GM23338 (cell line): ENCODE data around the gene PLXNC1. TPM values are rescaled to one million over a fixed set of nuclear protein-coding genes. Genes with fewer than 3 reads are reported as not detected.

ENCODE experiments used
- ATAC-seq: fragments of 200-7000 bp; cut with Tn5 transposase; 3 replicates; pipeline ENCODE4 v1.9.1; 2020
- DNase-seq: peaks from one replicate; pipeline ENCODE4 v3.0.0-alpha.2; 2015; ENCODE audit warnings: low spot score
- H2AFZ ChIP-seq: fragments of 200-600 bp; sonication (generic); 2 replicates; pipeline ENCODE4 v1.8.0; 2016; ENCODE audit warnings: antibody characterized with exemption, mild to moderate bottlenecking, moderate library complexity
- H3F3A ChIP-seq: fragments of 200-600 bp; sonication (generic); replicated peaks from 2 replicates; pipeline ENCODE4 v1.8.0; 2017; ENCODE audit warnings: antibody characterized with exemption, mixed run types, low read depth
- H3K27ac ChIP-seq: fragments of 200-600 bp; sonication (generic); 2 replicates; pipeline ENCODE4 v1.6.1; 2016; ENCODE audit warnings: low read depth
- H3K27me3 ChIP-seq: fragments of 200-600 bp; sonication (generic); 2 replicates; pipeline ENCODE4 v1.8.0; 2016; ENCODE audit warnings: mild to moderate bottlenecking, mixed run types, moderate library complexity; ENCODE audit not compliant: insufficient read depth
- H3K36me3 ChIP-seq: fragments of 200-600 bp; sonication (generic); 2 replicates; pipeline ENCODE4 v1.8.0; 2016; ENCODE audit warnings: mild to moderate bottlenecking; ENCODE audit not compliant: insufficient read depth
- H3K4me1 ChIP-seq: fragments of 200-600 bp; sonication (generic); 2 replicates; pipeline ENCODE4 v1.8.0; 2016; ENCODE audit warnings: mild to moderate bottlenecking, moderate library complexity; ENCODE audit not compliant: insufficient read depth
- H3K4me2 ChIP-seq: fragments of 200-600 bp; sonication (generic); 2 replicates; pipeline ENCODE4 v1.7.1; 2017; ENCODE audit warnings: mixed run types
- H3K4me3 ChIP-seq: fragments of 200-600 bp; sonication (generic); 2 replicates; pipeline ENCODE4 v1.6.1; 2016; ENCODE audit warnings: mixed run types
- H3K79me2 ChIP-seq: fragments of 200-600 bp; sonication (generic); replicated peaks from 2 replicates; pipeline ENCODE4 v1.8.0; 2017; ENCODE audit warnings: mild to moderate bottlenecking; ENCODE audit not compliant: insufficient read depth
- H3K9me2 ChIP-seq: fragments of 200-600 bp; sonication (generic); 2 replicates; pipeline ENCODE4 v1.8.0; 2017; ENCODE audit not compliant: insufficient read depth
- H4K20me1 ChIP-seq: fragments of 200-600 bp; sonication (generic); replicated peaks from 2 replicates; pipeline ENCODE4 v1.8.0; 2017; ENCODE audit warnings: mild to moderate bottlenecking; ENCODE audit not compliant: insufficient read depth
- H3K27ac Mint-ChIP-seq: 2 replicates; pipeline ENCODE4 v1.8.0; 2020; ENCODE audit warnings: inconsistent platforms, mild to moderate bottlenecking, moderate library complexity, mixed read lengths
- H3K27me3 Mint-ChIP-seq: 3 replicates; pipeline ENCODE4 v1.8.0; 2022; ENCODE audit warnings: low read depth, mild to moderate bottlenecking, moderate library complexity, mixed read lengths, inconsistent platforms; ENCODE audit not compliant: insufficient read depth, poor library complexity
- H3K36me3 Mint-ChIP-seq: 3 replicates; pipeline ENCODE4 v1.8.0; 2021; ENCODE audit warnings: low read depth, mild to moderate bottlenecking, inconsistent platforms, moderate library complexity, mixed read lengths
- H3K4me1 Mint-ChIP-seq: 3 replicates; pipeline ENCODE4 v1.8.0; 2020; ENCODE audit warnings: mild to moderate bottlenecking, inconsistent platforms, mixed read lengths
- H3K4me3 Mint-ChIP-seq: 3 replicates; pipeline ENCODE4 v1.8.0; 2021; ENCODE audit warnings: moderate library complexity, mild to moderate bottlenecking, inconsistent platforms, mixed read lengths
- H3K9me3 Mint-ChIP-seq: 3 replicates; pipeline ENCODE4 v1.8.0; 2020; ENCODE audit warnings: moderate library complexity, mild to moderate bottlenecking, inconsistent platforms, mixed read lengths
- CREB1 ChIP-seq: fragments of 250-450 bp; sonication (Bioruptor Pico); IDR thresholded peaks from 2 replicates; pipeline ENCODE4 v1.5.0; 2020; ENCODE audit warnings: low read depth, mild to moderate bottlenecking, moderate library complexity
- ETS1 ChIP-seq: IDR thresholded peaks from 2 replicates; pipeline ENCODE4 v1.6.1; 2016; ENCODE audit warnings: antibody characterized with exemption
- JUNB ChIP-seq: IDR thresholded peaks from one replicate; pipeline ENCODE4 v1.6.1; 2016; ENCODE audit warnings: antibody characterized with exemption; ENCODE audit not compliant: unreplicated experiment
- NANOG ChIP-seq: IDR thresholded peaks from 2 replicates; pipeline ENCODE4 v1.6.1; 2016; ENCODE audit warnings: antibody characterized with exemption, borderline replicate concordance
- POLR2AphosphoS5 ChIP-seq: IDR thresholded peaks from 2 replicates; pipeline ENCODE4 v1.6.1; 2016; ENCODE audit warnings: antibody characterized with exemption, low read depth
- ZNF114 ChIP-seq: fragments of 250-450 bp; sonication (Bioruptor Pico); IDR thresholded peaks from 2 replicates; pipeline ENCODE4 v1.5.0; 2020; ENCODE audit warnings: mild to moderate bottlenecking, moderate library complexity
- ZNF462 ChIP-seq: fragments of 250-450 bp; sonication (Bioruptor Pico); IDR thresholded peaks from 2 replicates; pipeline ENCODE4 v1.5.0; 2020; ENCODE audit warnings: mild to moderate bottlenecking, moderate library complexity
- polyA plus RNA-seq: library from polyadenylated mRNA; unstranded; fragments of >200 nt; fragmentation: Nextera tagmentation; extraction: Ambion mirVana; gene quantifications from 2 replicates; pipeline ENCODE4 v1.2.1, GENCODE V29; 2016
- total RNA-seq: library from RNA; depleted of rRNA; stranded (reverse); fragments of >200 nt; shearing (Covaris generic); gene quantifications from 2 replicates; pipeline ENCODE4 v1.2.3, GENCODE V29; 2014

Gene PLXNC1
- total and polyA plus RNA-seq, 2 experiments from 2014 or later: 1.9 to 6.5 TPM

- H3K4me1 ChIP-seq: peaks cover 30% of the 10 kb centered on the region
- ATAC-seq: peak; percentile 55
- Mint-ChIP-seq H3K36me3 (no peaks in the 10 kb centered on the region), H3K4me1 (peaks cover 29% of the 10 kb centered on the region), H3K4me3 (no peak overlapping the region), H3K9me3 (no peaks in the 10 kb centered on the region; the same call in 2 of the 3 replicates), H3K27me3 (peaks cover 85% of the 10 kb centered on the region), H3K27ac (no peak overlapping the region)
- no peaks in the 10 kb centered on the region for H3K79me2 ChIP-seq
- no peaks in the 10 kb centered on the region for H3K36me3 ChIP-seq
- no peak for TF ChIP-seq ZNF114
- no peak for TF ChIP-seq ZNF462 (CRISPR knock-in tag)
- TF ChIP-seq CREB1 (CRISPR knock-in tag): no peak
- peak; percentile 60; the same call in 1 of the 2 replicates for TF ChIP-seq NANOG
- TF ChIP-seq JUNB: no peak
- no peak for TF ChIP-seq ETS1
- TF ChIP-seq POLR2AphosphoS5: peak; percentile 39
- no peak overlapping the region for H3K4me2 ChIP-seq
- peaks cover 11% of the 10 kb centered on the region; the same call in 1 of the 2 replicates for H3F3A ChIP-seq
- H3K27ac ChIP-seq: no peak overlapping the region
- H3K4me3 ChIP-seq: no peak overlapping the region
- no peak overlapping the region for H2AFZ ChIP-seq
- DNase-seq: peak; percentile 72
- H3K27me3 ChIP-seq: peaks cover 98% of the 10 kb centered on the region
- H4K20me1 ChIP-seq: peaks cover 11% of the 10 kb centered on the region; the same call in 1 of the 2 replicates
- H3K9me2 ChIP-seq: no peaks in the 10 kb centered on the region
Measured at GRCh38 chr12:94169495-94169894, 21.1 kb downstream of the PLXNC1 start.
